ENCODE measurements around the gene LMO1. TPM values are rescaled to one million over a fixed set of nuclear protein-coding genes. Genes with fewer than 3 reads are reported as not detected.

The LMO1 gene
- total RNA-seq, 1 experiment from 2014 or later, result 0.27 TPM

GRCh38 chr11:8247312-8247711 lies 16.4 kb downstream of the LMO1 start:
- H3K4me2 ChIP-seq (ENCODE audit: low read length), result no peak overlapping the region
- no peaks in the 10 kb centered on the region for H3K79me2 ChIP-seq (ENCODE audit: insufficient read depth, low read length)
- ChIA-PET CTCF (interaction anchor here (0.9 to 4.0 kb wide), 10 partner anchors 9 to 712 kb away, joined by 3 to 22 read pairs (median 4); partner anchors contain the start of gene LMO1), RAD21 (ENCODE audit: low non-redundant PET in 1 of 2, low total read pairs in 2 of 2, uncharacterized antibody in 2 of 2, unreplicated experiment in 2 of 2) (interaction anchor here (0.6 to 1.3 kb wide), 3 partner anchors 16 to 319 kb away, joined by 3 to 4 read pairs (median 4); partner anchors contain the start of gene LMO1 (in 1 of the 2)), POLR2A (no interaction called here)
- H4K20me1 ChIP-seq (ENCODE audit: insufficient read depth), result no peaks in the 10 kb centered on the region
- intact Hi-C loops (cut with micrococcal nuclease), result loop anchor here (1.0 kb wide), 1 partner anchor 319 kb away; no protein-coding TSS in a partner anchor
- no peak for TF ChIP-seq SIN3A (IDR thresholded peaks at IDR 0.05; ENCODE audit: low read depth)
- no peak for TF ChIP-seq EZH2 (IDR thresholded peaks at IDR 0.05)
- no peak for TF ChIP-seq SP1 (IDR thresholded peaks at IDR 0.05; ENCODE audit: low read depth)
- peak; percentile 78 for TF ChIP-seq RAD21 (IDR thresholded peaks at IDR 0.05; ENCODE audit: low read depth)
- TF ChIP-seq FOSL1 (IDR thresholded peaks at IDR 0.05; ENCODE audit: low read depth), result no peak
- TF ChIP-seq POLR2AphosphoS5 (IDR thresholded peaks at IDR 0.05; ENCODE audit: low read depth, low read length), result no peak
- TF ChIP-seq ZFX (IDR thresholded peaks at IDR 0.05), result no peak
- TF ChIP-seq, protein P1, sequence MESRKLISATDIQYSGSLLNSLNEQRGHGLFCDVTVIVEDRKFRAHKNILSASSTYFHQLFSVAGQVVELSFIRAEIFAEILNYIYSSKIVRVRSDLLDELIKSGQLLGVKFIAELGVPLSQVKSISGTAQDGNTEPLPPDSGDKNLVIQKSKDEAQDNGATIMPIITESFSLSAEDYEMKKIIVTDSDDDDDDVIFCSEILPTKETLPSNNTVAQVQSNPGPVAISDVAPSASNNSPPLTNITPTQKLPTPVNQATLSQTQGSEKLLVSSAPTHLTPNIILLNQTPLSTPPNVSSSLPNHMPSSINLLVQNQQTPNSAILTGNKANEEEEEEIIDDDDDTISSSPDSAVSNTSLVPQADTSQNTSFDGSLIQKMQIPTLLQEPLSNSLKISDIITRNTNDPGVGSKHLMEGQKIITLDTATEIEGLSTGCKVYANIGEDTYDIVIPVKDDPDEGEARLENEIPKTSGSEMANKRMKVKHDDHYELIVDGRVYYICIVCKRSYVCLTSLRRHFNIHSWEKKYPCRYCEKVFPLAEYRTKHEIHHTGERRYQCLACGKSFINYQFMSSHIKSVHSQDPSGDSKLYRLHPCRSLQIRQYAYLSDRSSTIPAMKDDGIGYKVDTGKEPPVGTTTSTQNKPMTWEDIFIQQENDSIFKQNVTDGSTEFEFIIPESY (IDR thresholded peaks at IDR 0.05; ENCODE audit: extremely low read depth, insufficient replicate concordance, low read length), result no peak
- no peak for TF ChIP-seq CBX3 (IDR thresholded peaks at IDR 0.05; ENCODE audit: low read depth)
- no peak for TF ChIP-seq YY1 (IDR thresholded peaks at IDR 0.05; ENCODE audit: extremely low read depth, insufficient replicate concordance, low read depth, low read length)
- no peak for TF ChIP-seq EGR1 (IDR thresholded peaks at IDR 0.05; ENCODE audit: low read depth)
- no peak for TF ChIP-seq SRF (IDR thresholded peaks at IDR 0.05; ENCODE audit: low read depth)
- TF ChIP-seq CEBPB (IDR thresholded peaks at IDR 0.05; ENCODE audit: low read depth), result no peak
- TF ChIP-seq POLR2A (IDR thresholded peaks at IDR 0.05; ENCODE audit: borderline replicate concordance, extremely low read depth, insufficient read depth, insufficient read length), result no peak
- TF ChIP-seq, protein P2, sequence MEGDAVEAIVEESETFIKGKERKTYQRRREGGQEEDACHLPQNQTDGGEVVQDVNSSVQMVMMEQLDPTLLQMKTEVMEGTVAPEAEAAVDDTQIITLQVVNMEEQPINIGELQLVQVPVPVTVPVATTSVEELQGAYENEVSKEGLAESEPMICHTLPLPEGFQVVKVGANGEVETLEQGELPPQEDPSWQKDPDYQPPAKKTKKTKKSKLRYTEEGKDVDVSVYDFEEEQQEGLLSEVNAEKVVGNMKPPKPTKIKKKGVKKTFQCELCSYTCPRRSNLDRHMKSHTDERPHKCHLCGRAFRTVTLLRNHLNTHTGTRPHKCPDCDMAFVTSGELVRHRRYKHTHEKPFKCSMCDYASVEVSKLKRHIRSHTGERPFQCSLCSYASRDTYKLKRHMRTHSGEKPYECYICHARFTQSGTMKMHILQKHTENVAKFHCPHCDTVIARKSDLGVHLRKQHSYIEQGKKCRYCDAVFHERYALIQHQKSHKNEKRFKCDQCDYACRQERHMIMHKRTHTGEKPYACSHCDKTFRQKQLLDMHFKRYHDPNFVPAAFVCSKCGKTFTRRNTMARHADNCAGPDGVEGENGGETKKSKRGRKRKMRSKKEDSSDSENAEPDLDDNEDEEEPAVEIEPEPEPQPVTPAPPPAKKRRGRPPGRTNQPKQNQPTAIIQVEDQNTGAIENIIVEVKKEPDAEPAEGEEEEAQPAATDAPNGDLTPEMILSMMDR (IDR thresholded peaks at IDR 0.05 in 2 of 3, conservative IDR thresholded peaks at IDR 0.05 in 1 of 3; ENCODE audit: borderline replicate concordance in 1 of 3, insufficient read depth in 1 of 3, low read depth in 2 of 3, low read length in 2 of 3), result peak; percentile 63 to 81 (median 72); a peak in 5 of 6 replicates
- no TSS peak for BruUV-seq (replicated peaks)
- no peak overlapping the region for H2AFZ ChIP-seq (ENCODE audit: low read depth, low read length, poor library complexity, severe bottlenecking)
- peaks cover 0 to 11% of the 10 kb centered on the region in 2 experiments; a peak in 2 of 4 replicates for H3K4me1 ChIP-seq (ENCODE audit: control insufficient read depth in 1 of 2, insufficient read depth in 2 of 2, low read length in 2 of 2)
- no peak overlapping the region for H3K27ac ChIP-seq (ENCODE audit: low read depth, low read length)
- DNase-seq (ENCODE audit: low read depth, low spot score), result no peak
- no peak overlapping the region for H3K9ac ChIP-seq (ENCODE audit: low read length)
- H3K9me2 ChIP-seq (ENCODE audit: insufficient read depth), result no peaks in the 10 kb centered on the region
- no peaks in the 10 kb centered on the region for H3K36me3 ChIP-seq (ENCODE audit: control insufficient read depth in 1 of 2, insufficient read depth in 2 of 2, low read length in 2 of 2)
- no peaks in the 10 kb centered on the region for H3K9me3 ChIP-seq (ENCODE audit: control insufficient read depth in 1 of 2, insufficient read depth in 1 of 2, low read depth in 1 of 2, low read length in 2 of 2)
- ATAC-seq, result peak; percentile 91
- no peaks in the 10 kb centered on the region for H3K27me3 ChIP-seq (ENCODE audit: insufficient read depth, low read length)
- H3K4me3 ChIP-seq (replicated peaks in 1 of 2; ENCODE audit: low read depth in 1 of 2, low read length in 2 of 2), result no peak overlapping the region

Measured in HCT116 (cell line).